ENCODE results near the gene TBX15.
A peak's percentile ranks its signal among the peaks of the same experiment; 100 is the strongest.

Gene TBX15

DNA sequence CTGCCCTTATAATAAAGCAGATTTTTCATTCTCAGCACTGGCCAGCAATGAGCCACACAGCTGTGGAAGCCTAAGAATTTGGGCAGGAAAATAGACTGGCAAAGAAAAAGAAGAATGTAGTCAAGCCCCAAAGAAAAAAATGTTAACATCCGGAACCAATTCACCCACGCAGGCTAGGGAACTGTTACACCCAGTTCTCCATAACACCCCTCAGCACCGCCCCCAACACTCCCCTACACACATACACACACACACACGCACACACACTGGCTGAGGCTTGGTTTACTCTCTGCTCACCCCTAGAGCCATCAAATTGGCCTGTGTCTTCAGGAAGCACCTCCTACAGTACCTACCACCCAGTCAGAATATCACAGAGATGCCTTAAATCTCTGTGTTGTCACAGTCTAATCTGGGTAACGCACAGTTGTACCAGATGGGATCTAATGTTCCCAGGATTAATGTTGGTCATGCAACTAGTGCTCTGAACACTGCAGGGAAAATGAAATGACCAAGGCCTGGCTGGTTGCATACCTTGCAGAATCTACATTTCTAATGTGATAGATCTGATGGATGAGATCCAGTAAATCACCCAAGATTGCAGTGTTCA is 14.5 kb downstream of the TBX15 start:
- Histone ChIP-seq H3K36me3 (replicated peaks) (peaks cover 2% of the 10 kb centered on the region), H3K27ac (no peak overlapping the region), H3K27me3 (replicated peaks) (no peaks in the 10 kb centered on the region), H3K4me3 (ENCODE audit: low read depth, low read length) (no peak overlapping the region)
- TF ChIP-seq, protein P1, sequence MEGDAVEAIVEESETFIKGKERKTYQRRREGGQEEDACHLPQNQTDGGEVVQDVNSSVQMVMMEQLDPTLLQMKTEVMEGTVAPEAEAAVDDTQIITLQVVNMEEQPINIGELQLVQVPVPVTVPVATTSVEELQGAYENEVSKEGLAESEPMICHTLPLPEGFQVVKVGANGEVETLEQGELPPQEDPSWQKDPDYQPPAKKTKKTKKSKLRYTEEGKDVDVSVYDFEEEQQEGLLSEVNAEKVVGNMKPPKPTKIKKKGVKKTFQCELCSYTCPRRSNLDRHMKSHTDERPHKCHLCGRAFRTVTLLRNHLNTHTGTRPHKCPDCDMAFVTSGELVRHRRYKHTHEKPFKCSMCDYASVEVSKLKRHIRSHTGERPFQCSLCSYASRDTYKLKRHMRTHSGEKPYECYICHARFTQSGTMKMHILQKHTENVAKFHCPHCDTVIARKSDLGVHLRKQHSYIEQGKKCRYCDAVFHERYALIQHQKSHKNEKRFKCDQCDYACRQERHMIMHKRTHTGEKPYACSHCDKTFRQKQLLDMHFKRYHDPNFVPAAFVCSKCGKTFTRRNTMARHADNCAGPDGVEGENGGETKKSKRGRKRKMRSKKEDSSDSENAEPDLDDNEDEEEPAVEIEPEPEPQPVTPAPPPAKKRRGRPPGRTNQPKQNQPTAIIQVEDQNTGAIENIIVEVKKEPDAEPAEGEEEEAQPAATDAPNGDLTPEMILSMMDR (IDR thresholded peaks at IDR 0.05; ENCODE audit: low read depth, low read length, missing control alignments) = no peak
- no peak for DNase-seq
- in situ Hi-C loops (cut with HindIII; ENCODE audit: low pct_ligation_motif_present, low sequenced_read_pairs) = no loop called here

DNA sequence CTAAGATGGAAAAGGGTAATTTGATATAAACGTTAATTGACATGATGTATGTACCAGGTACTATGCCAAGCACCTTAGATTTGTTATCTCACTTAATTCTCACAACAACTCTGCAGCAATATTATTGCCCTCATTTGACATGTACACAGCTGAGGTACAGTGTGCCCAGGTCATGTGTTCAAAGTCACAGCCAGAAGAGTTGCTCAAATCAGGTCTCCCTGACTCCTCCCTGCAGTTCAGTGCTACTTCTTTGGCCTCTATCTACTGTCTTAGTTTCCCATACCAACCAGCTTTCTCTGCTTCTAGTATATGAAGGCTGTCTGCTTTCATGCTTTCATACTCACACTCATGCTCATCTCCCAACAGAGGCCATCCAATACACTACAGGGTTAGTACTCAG is 15.1 kb downstream of the TBX15 start:
- peaks cover 2% of the 10 kb centered on the region for H3K36me3 ChIP-seq (replicated peaks)
- H3K4me3 ChIP-seq (ENCODE audit: low read depth, low read length) = no peak overlapping the region
- no peak for DNase-seq
- no peaks in the 10 kb centered on the region for H3K27me3 ChIP-seq (replicated peaks)
- H3K27ac ChIP-seq = no peak overlapping the region
- in situ Hi-C loops (cut with HindIII; ENCODE audit: low pct_ligation_motif_present, low sequenced_read_pairs) = no loop called here
- TF ChIP-seq, protein P1 (IDR thresholded peaks at IDR 0.05; ENCODE audit: low read depth, low read length, missing control alignments) = no peak

DNA sequence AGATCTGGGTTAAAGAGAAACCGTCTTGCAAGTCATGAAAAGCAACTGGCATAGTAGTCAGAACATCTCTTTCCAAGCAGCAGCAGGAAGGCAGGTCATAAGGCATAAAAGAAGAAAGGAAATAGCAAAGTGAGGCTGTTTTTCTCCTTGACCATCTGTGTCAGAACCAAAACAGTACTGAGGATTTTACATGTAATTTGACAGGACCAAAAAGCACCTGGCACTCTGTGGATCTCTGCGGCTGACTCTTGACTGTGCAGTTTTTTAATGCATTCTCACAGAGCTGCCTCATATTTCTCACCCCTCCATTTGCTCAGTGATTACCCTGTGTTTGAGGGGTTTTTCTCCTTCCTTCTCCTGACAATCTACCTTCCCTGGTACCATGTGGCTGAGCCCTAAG is 17.7 kb downstream of the TBX15 start:
- in situ Hi-C loops (cut with HindIII; ENCODE audit: low pct_ligation_motif_present, low sequenced_read_pairs) = no loop called here
- H3K27me3 ChIP-seq (replicated peaks) = no peaks in the 10 kb centered on the region
- no peak overlapping the region for H3K4me3 ChIP-seq (ENCODE audit: low read depth, low read length)

DNA sequence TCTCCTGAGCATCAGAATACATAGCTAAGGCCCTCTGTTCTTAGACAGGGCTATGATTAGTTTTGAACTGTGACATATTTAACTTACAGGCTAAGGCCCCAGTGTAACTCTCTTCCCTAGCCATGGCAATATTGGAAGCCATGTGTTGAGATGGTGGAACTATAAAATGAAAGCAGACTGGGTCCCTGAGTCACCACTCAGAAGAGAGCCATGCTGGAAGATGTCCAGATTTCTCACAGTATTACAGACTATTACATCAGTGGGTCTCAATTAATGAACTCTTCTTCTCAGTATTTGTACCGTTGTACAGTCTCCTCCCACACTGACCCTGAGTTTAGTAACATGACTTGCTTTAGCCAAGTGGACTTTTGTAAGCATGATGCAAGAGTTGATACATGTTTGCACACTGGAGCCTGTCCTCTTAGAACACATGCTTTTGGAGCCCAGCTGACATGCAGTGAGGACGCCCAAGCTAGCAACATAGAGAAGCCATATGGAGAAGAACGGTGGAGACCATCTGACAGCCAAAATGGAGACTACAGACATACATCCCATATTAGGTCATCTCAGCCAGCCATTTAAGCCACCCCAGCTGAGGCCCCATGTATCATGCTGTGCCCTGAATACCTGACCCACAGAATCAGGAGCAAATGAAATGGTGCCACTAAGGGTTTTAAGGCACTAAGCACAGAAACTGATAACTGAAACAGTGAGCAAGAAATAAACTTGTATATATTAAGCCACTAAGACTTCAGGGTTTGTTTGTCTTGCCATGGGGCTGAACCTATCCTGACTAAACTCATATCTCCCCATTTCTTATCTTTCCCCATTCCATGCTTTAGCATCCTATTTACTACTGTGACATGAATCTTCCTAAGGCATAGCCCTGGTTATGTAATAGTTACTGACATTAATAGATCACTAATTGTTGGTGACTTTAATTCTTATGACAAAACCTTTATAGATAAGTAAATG is 24.4 kb downstream of the TBX15 start:
- Histone ChIP-seq H3K36me3 (replicated peaks) (no peaks in the 10 kb centered on the region), H3K27me3 (replicated peaks) (no peaks in the 10 kb centered on the region), H3K27ac (peak overlapping the region; percentile 76), H3K4me3 (ENCODE audit: low read depth, low read length) (no peak overlapping the region)
- peak; percentile 95 for DNase-seq
- TF ChIP-seq, protein P1 (IDR thresholded peaks at IDR 0.05; ENCODE audit: low read depth, low read length, missing control alignments) = no peak
- in situ Hi-C loops (cut with HindIII; ENCODE audit: low pct_ligation_motif_present, low sequenced_read_pairs) = no loop called here

More for the DNA sequence above, 17.7 kb downstream of the TBX15 start:
- Histone ChIP-seq H3K27ac (no peak overlapping the region), H3K36me3 (replicated peaks) (peaks cover under 1% of the 10 kb centered on the region)
- TF ChIP-seq, protein P1 (IDR thresholded peaks at IDR 0.05; ENCODE audit: low read depth, low read length, missing control alignments) = no peak
- no peak for DNase-seq

GRCh38 chr1:118963138-118963455 is 25.0 kb downstream of the TBX15 start:
- H3K27ac ChIP-seq = peak overlapping the region; percentile 59
- H3K4me3 ChIP-seq (ENCODE audit: low read depth, low read length) = no peak overlapping the region
- no peaks in the 10 kb centered on the region for H3K27me3 ChIP-seq (replicated peaks)
- DNase-seq = no peak
- TF ChIP-seq, protein P1 (IDR thresholded peaks at IDR 0.05; ENCODE audit: low read depth, low read length, missing control alignments) = no peak
- no peaks in the 10 kb centered on the region for H3K36me3 ChIP-seq (replicated peaks)
- in situ Hi-C loops (cut with HindIII; ENCODE audit: low pct_ligation_motif_present, low sequenced_read_pairs) = no loop called here
